Chondrocyte (in vitro differentiated cells): Measurements from ENCODE around the gene MARCHF10. TPM values are rescaled to one million over a fixed set of nuclear protein-coding genes. Genes with fewer than 3 reads are reported as not detected.
"Not testable (repeated sequence)": the region's sequence is repeated elsewhere in the genome, so short reads cannot be mapped to it uniquely, and the experiment has no call there.

Source experiments
- DNase-seq: peaks from one replicate; pipeline ENCODE4 v3.0.0; 2021; ENCODE audit warnings: mixed read lengths, low spot score
- H3K27ac Mint-ChIP-seq: one replicate; pipeline ENCODE4 v1.8.0; 2021; ENCODE audit warnings: mild to moderate bottlenecking, moderate library complexity, mixed read lengths; ENCODE audit not compliant: unreplicated experiment
- H3K27me3 Mint-ChIP-seq: 2 replicates; pipeline ENCODE4 v1.8.0; 2021; ENCODE audit warnings: low read depth, mixed read lengths
- H3K36me3 Mint-ChIP-seq: 2 replicates; pipeline ENCODE4 v1.8.0; 2021; ENCODE audit warnings: low read depth, mixed read lengths
- H3K4me1 Mint-ChIP-seq: 2 replicates; pipeline ENCODE4 v1.8.0; 2021; ENCODE audit warnings: low read depth, mild to moderate bottlenecking, mixed read lengths
- H3K4me3 Mint-ChIP-seq: one replicate; pipeline ENCODE4 v1.8.0; 2021; ENCODE audit warnings: mild to moderate bottlenecking, moderate library complexity, mixed read lengths; ENCODE audit not compliant: unreplicated experiment
- H3K9me3 Mint-ChIP-seq: 2 replicates; pipeline ENCODE4 v1.8.0; 2021; ENCODE audit warnings: low read depth, mixed read lengths
- CTCF ChIP-seq: fragments of 200-600 bp; sonication (generic); IDR thresholded peaks from 2 replicates; pipeline ENCODE4 v1.5.0; 2021; ENCODE audit warnings: antibody characterized with exemption, mild to moderate bottlenecking, moderate library complexity
- total RNA-seq: library from RNA; stranded (reverse); gene quantifications from 3 replicates; pipeline ENCODE4 v1.2.1, GENCODE V29; 2021

Gene MARCHF10
- total RNA-seq, 1 donor from 2014 or later: 0.17 TPM

DNA sequence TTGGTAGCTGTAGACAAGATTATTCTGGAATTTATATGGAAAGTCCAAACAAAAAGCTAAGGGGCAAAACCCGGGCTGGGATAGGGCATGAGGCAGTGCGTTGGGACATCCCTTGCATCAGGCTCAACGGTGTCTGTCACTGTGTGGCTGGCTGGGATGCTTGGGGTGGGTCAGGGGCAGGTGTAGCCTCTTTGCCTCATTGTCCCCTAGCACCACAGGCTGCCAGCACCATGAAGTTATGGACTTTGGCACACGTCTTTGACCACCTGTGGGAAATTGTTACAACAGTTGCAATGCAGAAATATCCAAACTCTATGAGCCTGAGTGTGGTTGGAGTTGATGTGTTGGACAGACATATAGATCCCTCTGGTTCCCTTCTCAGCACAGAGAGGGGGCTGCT lies 32.8 kb upstream of the MARCHF10 start:
- no peak for DNase-seq
- H3K27ac Mint-ChIP-seq: no peak overlapping the region
- no peak for TF ChIP-seq CTCF
- H3K27me3 Mint-ChIP-seq: no peaks in the 10 kb centered on the region
- no peaks in the 10 kb centered on the region for H3K4me1 Mint-ChIP-seq
- peaks cover 21% of the 10 kb centered on the region for H3K9me3 Mint-ChIP-seq
- peaks cover 2% of the 10 kb centered on the region for H3K36me3 Mint-ChIP-seq
- no peak overlapping the region for H3K4me3 Mint-ChIP-seq

- H3K36me3 Mint-ChIP-seq, H3K27me3 Mint-ChIP-seq, H3K27ac Mint-ChIP-seq, DNase-seq, H3K4me3 Mint-ChIP-seq, H3K4me1 Mint-ChIP-seq: not testable (repeated sequence)
- peaks cover 12% of the 10 kb centered on the region for H3K9me3 Mint-ChIP-seq
Measured at GRCh38 chr17:62833816-62834215, 25.7 kb upstream of the MARCHF10 start.

DNA sequence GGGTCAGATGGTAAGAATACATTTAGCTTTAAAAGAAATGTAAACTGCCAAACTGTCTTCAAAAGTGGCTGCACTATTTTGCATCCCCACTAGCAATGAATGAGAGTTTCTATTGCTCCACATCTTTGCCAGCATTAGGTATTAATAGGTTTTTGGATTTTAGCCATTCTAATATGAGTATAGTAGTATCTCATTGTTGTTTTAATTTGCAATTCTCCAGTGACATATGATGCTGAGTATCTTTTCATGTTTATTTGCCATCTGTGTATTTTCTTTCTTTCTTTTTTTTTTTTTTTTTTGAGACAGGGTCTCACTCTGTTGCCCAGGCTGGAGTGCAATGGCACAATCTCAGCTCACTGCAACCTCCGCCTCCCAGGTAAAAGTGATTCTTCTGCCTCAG lies 24.3 kb upstream of the MARCHF10 start:
- no peak for TF ChIP-seq CTCF
- Mint-ChIP-seq H3K27me3 (no peaks in the 10 kb centered on the region), H3K4me1 (peaks cover 7% of the 10 kb centered on the region), H3K4me3 (no peak overlapping the region), H3K36me3 (no peaks in the 10 kb centered on the region), H3K27ac (no peak overlapping the region), H3K9me3 (peaks cover 2% of the 10 kb centered on the region)
- DNase-seq: no peak

- not testable (repeated sequence) for DNase-seq, H3K4me3 Mint-ChIP-seq, H3K9me3 Mint-ChIP-seq, H3K36me3 Mint-ChIP-seq, H3K27me3 Mint-ChIP-seq, H3K27ac Mint-ChIP-seq
- peaks cover 11% of the 10 kb centered on the region for H3K4me1 Mint-ChIP-seq
Measured at GRCh38 chr17:62831066-62831465, 23.0 kb upstream of the MARCHF10 start.

GRCh38 chr17:62827746-62828485 lies 19.8 kb upstream of the MARCHF10 start:
- DNase-seq: no peak
- TF ChIP-seq CTCF: no peak
- H3K9me3 Mint-ChIP-seq: no peaks in the 10 kb centered on the region
- no peak overlapping the region for H3K27ac Mint-ChIP-seq
- no peaks in the 10 kb centered on the region for H3K27me3 Mint-ChIP-seq
- peaks cover 21% of the 10 kb centered on the region for H3K4me1 Mint-ChIP-seq
- H3K36me3 Mint-ChIP-seq: no peaks in the 10 kb centered on the region
- H3K4me3 Mint-ChIP-seq: no peak overlapping the region

DNA sequence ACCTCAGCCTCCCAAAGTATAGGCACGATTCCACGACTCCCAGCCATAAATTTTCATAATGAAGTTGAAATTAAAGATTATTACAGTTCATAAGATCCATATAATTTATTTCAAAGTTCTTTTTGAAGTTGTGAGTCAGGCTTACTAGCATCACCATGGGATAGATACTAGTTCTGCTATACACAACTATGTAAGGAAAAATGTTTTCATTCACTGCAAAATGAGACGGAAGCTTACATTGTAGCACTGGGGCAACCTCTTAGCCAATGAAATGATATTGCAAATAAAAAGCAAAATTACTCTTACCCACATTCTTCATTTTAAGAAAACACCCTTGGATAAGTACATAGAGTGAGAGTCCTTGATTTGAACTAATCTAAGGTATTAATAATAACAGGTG lies 18.8 kb upstream of the MARCHF10 start:
- peaks cover 26% of the 10 kb centered on the region for H3K4me1 Mint-ChIP-seq
- H3K27me3 Mint-ChIP-seq: no peaks in the 10 kb centered on the region
- no peak overlapping the region for H3K27ac Mint-ChIP-seq
- no peaks in the 10 kb centered on the region for H3K9me3 Mint-ChIP-seq
- no peak overlapping the region for H3K4me3 Mint-ChIP-seq
- TF ChIP-seq CTCF: no peak
- no peaks in the 10 kb centered on the region for H3K36me3 Mint-ChIP-seq
- no peak for DNase-seq
